H9 (cell line): ENCODE measurements around the gene EPOP. TPM values are rescaled to one million over a fixed set of nuclear protein-coding genes. Genes with fewer than 3 reads are reported as not detected.
A peak's percentile ranks its signal among the peaks of the same experiment; 100 is the strongest.

Experiments used
- DNase-seq: peaks from one replicate; pipeline ENCODE4 v3.0.0-alpha.2; 2017
- H2AFZ ChIP-seq: one replicate; pipeline ENCODE4 v1.6.1; 2013; ENCODE audit warnings: mild to moderate bottlenecking, low read length, control low read depth, moderate library complexity
- H2AK5ac ChIP-seq: 2 replicates; pipeline ENCODE4 v1.6.1; 2013; ENCODE audit warnings: low read length, control low read depth, mixed read lengths; ENCODE audit not compliant: insufficient read length
- H2BK120ac ChIP-seq: one replicate; pipeline ENCODE4 v1.6.1; 2013; ENCODE audit warnings: low read depth, mild to moderate bottlenecking, low read length, control low read depth, inconsistent platforms; ENCODE audit not compliant: poor library complexity, severe bottlenecking
- H2BK12ac ChIP-seq: 2 replicates; pipeline ENCODE4 v1.6.1; 2013; ENCODE audit warnings: low read length, control low read depth, mixed read lengths, low read depth; ENCODE audit not compliant: insufficient read length
- H2BK15ac ChIP-seq: 2 replicates; pipeline ENCODE4 v1.6.1; 2013; ENCODE audit warnings: low read depth, low read length, control low read depth
- H2BK20ac ChIP-seq: one replicate; pipeline ENCODE4 v1.6.1; 2013; ENCODE audit warnings: low read depth, mild to moderate bottlenecking, low read length, control low read depth, inconsistent platforms; ENCODE audit not compliant: poor library complexity, severe bottlenecking
- H2BK5ac ChIP-seq: 2 replicates; pipeline ENCODE4 v1.6.1; 2013; ENCODE audit warnings: low read length, control low read depth, mixed read lengths; ENCODE audit not compliant: insufficient read length
- H3K14ac ChIP-seq: 2 replicates; pipeline ENCODE4 v1.6.1; 2013; ENCODE audit warnings: low read length, control low read depth; ENCODE audit not compliant: insufficient read depth
- H3K18ac ChIP-seq: 2 replicates; pipeline ENCODE4 v1.6.1; 2013; ENCODE audit warnings: low read depth, mild to moderate bottlenecking, mixed read lengths, low read length, control low read depth; ENCODE audit not compliant: insufficient read length
- H3K23ac ChIP-seq: 2 replicates; pipeline ENCODE4 v1.6.1; 2013; ENCODE audit warnings: low read length, control low read depth, mixed read lengths, low read depth; ENCODE audit not compliant: insufficient read length
- H3K23me2 ChIP-seq: 2 replicates; pipeline ENCODE4 v1.6.1; 2013; ENCODE audit warnings: low read depth, mild to moderate bottlenecking, mixed read lengths, low read length, control low read depth; ENCODE audit not compliant: insufficient read length, poor library complexity, severe bottlenecking
- H3K27ac ChIP-seq: 2 replicates; pipeline ENCODE4 v1.5.1; 2013; ENCODE audit warnings: low read length, control low read depth, mixed read lengths, low read depth; ENCODE audit not compliant: insufficient read length
- H3K27me3 ChIP-seq: 2 replicates; pipeline ENCODE4 v1.6.1; 2013; ENCODE audit warnings: low read length, control low read depth, inconsistent platforms; ENCODE audit not compliant: insufficient read depth
- H3K4ac ChIP-seq: 2 replicates; pipeline ENCODE4 v1.6.1; 2013; ENCODE audit warnings: low read depth, mild to moderate bottlenecking, control low read depth, inconsistent platforms, low read length, moderate library complexity
- H3K4me1 ChIP-seq: 2 replicates; pipeline ENCODE4 v1.6.1; 2013; ENCODE audit warnings: low read length, control low read depth, inconsistent platforms; ENCODE audit not compliant: insufficient read depth
- H3K4me2 ChIP-seq: 2 replicates; pipeline ENCODE4 v1.6.1; 2013; ENCODE audit warnings: low read length, control low read depth, mixed read lengths; ENCODE audit not compliant: insufficient read length, insufficient read depth
- H3K56ac ChIP-seq: 2 replicates; pipeline ENCODE4 v1.6.1; 2013; ENCODE audit warnings: low read depth, mild to moderate bottlenecking, mixed read lengths, low read length, control low read depth; ENCODE audit not compliant: insufficient read length
- H3K79me1 ChIP-seq: 2 replicates; pipeline ENCODE4 v1.6.1; 2013; ENCODE audit warnings: low read depth, mild to moderate bottlenecking, moderate library complexity, low read length, control low read depth, inconsistent platforms; ENCODE audit not compliant: insufficient read depth, poor library complexity, severe bottlenecking
- H3K79me2 ChIP-seq: 2 replicates; pipeline ENCODE4 v1.6.1; 2013; ENCODE audit warnings: low read length, control low read depth, inconsistent platforms; ENCODE audit not compliant: insufficient read depth
- H3K9ac ChIP-seq: 2 replicates; pipeline ENCODE4 v1.6.1; 2013; ENCODE audit warnings: low read length, control low read depth, mixed read lengths; ENCODE audit not compliant: insufficient read length; ENCODE audit errors: extremely low read depth
- H3K9me3 ChIP-seq: one replicate; pipeline ENCODE4 v1.6.1; 2013; ENCODE audit warnings: low read depth, low read length, inconsistent platforms; ENCODE audit not compliant: control insufficient read depth
- H3T11ph ChIP-seq: one replicate; pipeline ENCODE4 v1.6.1; 2013; ENCODE audit warnings: mild to moderate bottlenecking, low read length, control low read depth, inconsistent platforms
- H4K20me1 ChIP-seq: one replicate; pipeline ENCODE4 v1.6.1; 2013; ENCODE audit not compliant: control insufficient read depth, insufficient read length, insufficient read depth
- H4K5ac ChIP-seq: 2 replicates; pipeline ENCODE4 v1.6.1; 2013; ENCODE audit warnings: low read depth, mild to moderate bottlenecking, mixed read lengths, low read length, control low read depth; ENCODE audit not compliant: insufficient read length
- H4K8ac ChIP-seq: replicated peaks from 2 replicates; pipeline ENCODE4 v1.6.1; 2013; ENCODE audit warnings: low read length, control low read depth, mixed read lengths, low read depth; ENCODE audit not compliant: insufficient read length
- H4K91ac ChIP-seq: 2 replicates; pipeline ENCODE4 v1.6.1; 2013; ENCODE audit warnings: low read depth, mild to moderate bottlenecking, moderate library complexity, mixed read lengths, low read length, control low read depth; ENCODE audit not compliant: insufficient read length
- H3K27ac Mint-ChIP-seq, 3 experiments: 2 replicates in 2 of 3; 3 replicates in 1 of 3; pipeline ENCODE4 v1.8.0; 2020 to 2021; ENCODE audit warnings: mixed read lengths in 3 of 3, mild to moderate bottlenecking in 1 of 3, moderate library complexity in 1 of 3
- H3K27me3 Mint-ChIP-seq: 2 replicates; pipeline ENCODE4 v1.8.0; 2021; ENCODE audit warnings: low read depth, mild to moderate bottlenecking, moderate library complexity, mixed read lengths
- H3K36me3 Mint-ChIP-seq, 3 experiments: 2 replicates in 2 of 3; 3 replicates in 1 of 3; pipeline ENCODE4 v1.8.0; 2020 to 2021; ENCODE audit warnings: low read depth in 3 of 3, mixed read lengths in 3 of 3; ENCODE audit not compliant: insufficient read depth in 1 of 3
- H3K4me1 Mint-ChIP-seq, 2 experiments: 2 replicates each; pipeline ENCODE4 v1.8.0; 2020; ENCODE audit warnings: mixed read lengths in 2 of 2
- H3K4me3 Mint-ChIP-seq, 2 experiments: 2 replicates in 1 of 2; 3 replicates in 1 of 2; pipeline ENCODE4 v1.8.0; 2020 to 2021; ENCODE audit warnings: mild to moderate bottlenecking in 2 of 2, mixed read lengths in 2 of 2, moderate library complexity in 1 of 2
- H3K9me3 Mint-ChIP-seq, 2 experiments: 2 replicates in 1 of 2; 3 replicates in 1 of 2; pipeline ENCODE4 v1.8.0; 2020; ENCODE audit warnings: mild to moderate bottlenecking in 2 of 2, mixed read lengths in 2 of 2, moderate library complexity in 1 of 2
- WGBS: extraction: QIAGEN DNeasy Blood & Tissue Kit; methylation state at CpG from one replicate; pipeline ENCODE4 v1.1.7; 2013; ENCODE audit warnings: missing lambda C conversion rate, low lambda C conversion rate, mixed read lengths; ENCODE audit not compliant: insufficient read length; ENCODE audit errors: extremely low coverage; 5-methylcytosine and 5-hydroxymethylcytosine counted together
- total RNA-seq: library from RNA; stranded (reverse); gene quantifications from 2 replicates; pipeline ENCODE4 v1.2.1, GENCODE V29; 2021
- TF ChIP-seq, protein P1 (sequence below): fragments of 200-600 bp; sonication (generic); conservative IDR thresholded peaks from 3 replicates; pipeline ENCODE4 v1.8.0; 2021; ENCODE audit warnings: antibody characterized with exemption, mild to moderate bottlenecking

The EPOP gene
- total RNA-seq, 1 experiment from 2014 or later = 5.9 TPM

DNA sequence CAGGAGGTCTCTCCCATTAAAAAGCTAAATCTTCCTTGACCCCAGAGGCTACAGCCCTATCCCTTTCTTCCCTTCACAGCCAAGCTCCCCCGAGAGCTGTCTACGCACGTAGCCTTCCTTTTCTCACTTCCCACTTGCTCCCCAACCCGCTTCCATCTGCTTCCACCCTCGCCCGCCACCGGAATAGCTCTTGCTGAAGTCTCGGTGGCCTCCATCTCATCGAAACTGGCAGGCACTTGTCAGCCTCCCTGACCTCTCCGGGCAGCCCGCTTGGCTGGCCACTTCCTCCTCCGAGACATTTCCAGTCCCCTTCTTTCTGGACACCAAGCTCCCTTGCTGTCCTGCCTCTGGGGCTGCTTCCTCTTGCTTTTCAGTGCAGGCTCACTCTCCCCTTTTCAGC is 10.7 kb upstream of the EPOP start:
- Histone ChIP-seq H3T11ph (no peak overlapping the region), H3K9me3 (no peaks in the 10 kb centered on the region), H3K79me2 (no peaks in the 10 kb centered on the region), H3K23me2 (no peaks in the 10 kb centered on the region), H2BK12ac (no peak overlapping the region), H4K91ac (no peak overlapping the region), H3K27ac (no peak overlapping the region), H3K4me1 (peaks cover 3% of the 10 kb centered on the region; the same call in 1 of the 2 replicates), H3K14ac (no peak overlapping the region), H3K4me2 (no peak overlapping the region), H2AFZ (no peak overlapping the region), H2BK5ac (no peak overlapping the region), H4K8ac (no peak overlapping the region), H2BK120ac (no peak overlapping the region), H2BK15ac (no peak overlapping the region), H3K27me3 (no peaks in the 10 kb centered on the region; the same call in 1 of the 2 replicates), H2BK20ac (no peak overlapping the region), H3K18ac (no peak overlapping the region), H4K5ac (no peak overlapping the region), H3K56ac (no peak overlapping the region), H3K4ac (no peak overlapping the region), H2AK5ac (no peak overlapping the region), H3K9ac (no peak overlapping the region), H3K79me1 (no peaks in the 10 kb centered on the region), H3K23ac (no peak overlapping the region), H4K20me1 (no peaks in the 10 kb centered on the region)
- peak; percentile 28 for DNase-seq
- no peak overlapping the region; a peak in 1 of 7 replicates for H3K27ac Mint-ChIP-seq
- TF ChIP-seq, protein P1, sequence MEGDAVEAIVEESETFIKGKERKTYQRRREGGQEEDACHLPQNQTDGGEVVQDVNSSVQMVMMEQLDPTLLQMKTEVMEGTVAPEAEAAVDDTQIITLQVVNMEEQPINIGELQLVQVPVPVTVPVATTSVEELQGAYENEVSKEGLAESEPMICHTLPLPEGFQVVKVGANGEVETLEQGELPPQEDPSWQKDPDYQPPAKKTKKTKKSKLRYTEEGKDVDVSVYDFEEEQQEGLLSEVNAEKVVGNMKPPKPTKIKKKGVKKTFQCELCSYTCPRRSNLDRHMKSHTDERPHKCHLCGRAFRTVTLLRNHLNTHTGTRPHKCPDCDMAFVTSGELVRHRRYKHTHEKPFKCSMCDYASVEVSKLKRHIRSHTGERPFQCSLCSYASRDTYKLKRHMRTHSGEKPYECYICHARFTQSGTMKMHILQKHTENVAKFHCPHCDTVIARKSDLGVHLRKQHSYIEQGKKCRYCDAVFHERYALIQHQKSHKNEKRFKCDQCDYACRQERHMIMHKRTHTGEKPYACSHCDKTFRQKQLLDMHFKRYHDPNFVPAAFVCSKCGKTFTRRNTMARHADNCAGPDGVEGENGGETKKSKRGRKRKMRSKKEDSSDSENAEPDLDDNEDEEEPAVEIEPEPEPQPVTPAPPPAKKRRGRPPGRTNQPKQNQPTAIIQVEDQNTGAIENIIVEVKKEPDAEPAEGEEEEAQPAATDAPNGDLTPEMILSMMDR = no peak
- peaks cover 3 to 8% of the 10 kb centered on the region in 2 experiments for H3K4me1 Mint-ChIP-seq
- H3K4me3 Mint-ChIP-seq = no peak overlapping the region
- peaks cover 65% of the 10 kb centered on the region for H3K27me3 Mint-ChIP-seq
- WGBS = no CpG with 5 or more reads among the region's 12 CpGs
- no peaks in the 10 kb centered on the region; a peak in 1 of 5 replicates for H3K9me3 Mint-ChIP-seq
- no peaks in the 10 kb centered on the region for H3K36me3 Mint-ChIP-seq
